Endothelial cell of umbilical vein (primary cell): Measurements from ENCODE around the gene CLSTN2. TPM values are rescaled to one million over a fixed set of nuclear protein-coding genes. Genes with fewer than 3 reads are reported as not detected.

ENCODE experiments used
- BruUV-seq: library from RNA; stranded (reverse); fragments of 400-500 nt; replicated peaks from 2 replicates; lab custom pipeline; 2021; lab: Mats Ljungman, UMichigan
- CTCF ChIA-PET: fragments of 300-600, 350-600 bp; sonication (Branson Sonifier 250); formaldehyde crosslinking; loops from one replicate; lab custom pipeline; 2021; ENCODE audit warnings: antibody characterized with exemption, inconsistent platforms; lab: Charles Lee
- POLR2A ChIA-PET: fragments of 300-600, 350-600 bp; sonication (Branson Sonifier 250); formaldehyde crosslinking; loops from one replicate; lab custom pipeline; 2021; ENCODE audit warnings: antibody characterized with exemption, inconsistent platforms; lab: Charles Lee
- DNase-seq: peaks from one replicate; pipeline ENCODE4 v3.0.0-alpha.2; 2011; ENCODE audit warnings: low read depth, low spot score
- FAIRE-seq: peaks from 2 replicates; lab custom pipeline; 2011; peaks lifted over from hg19 to GRCh38; lab: Jason Lieb, UNC
- H2AFZ ChIP-seq: 2 replicates; pipeline ENCODE4 v1.6.0; 2012; ENCODE audit warnings: low read depth, low read length, control low read depth, inconsistent platforms
- H3K27ac ChIP-seq: 2 replicates; pipeline ENCODE4 v1.5.1; 2011; ENCODE audit warnings: low read depth, mild to moderate bottlenecking, control low read depth, low read length, moderate library complexity; ENCODE audit not compliant: insufficient read depth
- H3K27me3 ChIP-seq, 2 experiments: 2 replicates each; pipeline versions ENCODE4 v1.6.0 to v1.6.1; 2011; ENCODE audit warnings: low read length in 2 of 2, mixed read lengths in 1 of 2; ENCODE audit not compliant: control insufficient read depth in 2 of 2, insufficient read depth in 2 of 2
- H3K36me3 ChIP-seq, 2 experiments: 2 replicates in 1 of 2; 3 replicates in 1 of 2; pipeline ENCODE4 v1.5.1; 2011; ENCODE audit warnings: low read length in 2 of 2, mild to moderate bottlenecking in 1 of 2, moderate library complexity in 1 of 2; ENCODE audit not compliant: control insufficient read depth in 2 of 2, insufficient read depth in 2 of 2; ENCODE audit errors: extremely low read depth in 1 of 2
- H3K4me1 ChIP-seq: 3 replicates; pipeline ENCODE4 v1.5.1; 2011; ENCODE audit warnings: mild to moderate bottlenecking, low read length; ENCODE audit not compliant: control insufficient read depth, insufficient read depth; ENCODE audit errors: extremely low read depth
- H3K4me2 ChIP-seq: 2 replicates; pipeline ENCODE4 v1.6.1; 2011; ENCODE audit warnings: low read length, control low read depth, mixed read lengths; ENCODE audit not compliant: insufficient read depth
- H3K4me3 ChIP-seq, 3 experiments: fragments of 200-600 bp in 1 of 3; sonication (generic), shearing (Covaris generic) in 1 of 3; replicated peaks in 1 of 3; 2 replicates each; pipeline ENCODE4 v1.5.1; 2011 to 2016; ENCODE audit warnings: control low read depth in 3 of 3, low read length in 3 of 3, mild to moderate bottlenecking in 2 of 3, inconsistent platforms in 1 of 3, low read depth in 1 of 3, moderate library complexity in 1 of 3; ENCODE audit not compliant: insufficient read depth in 1 of 3
- H3K79me2 ChIP-seq: 2 replicates; pipeline ENCODE4 v1.6.0; 2012; ENCODE audit warnings: low read length, inconsistent platforms; ENCODE audit not compliant: control insufficient read depth, insufficient read depth
- H3K9ac ChIP-seq: replicated peaks from 2 replicates; pipeline ENCODE3; 2011; ENCODE audit warnings: low read length, control low read depth; ENCODE audit not compliant: insufficient read depth; ENCODE audit errors: extremely low read depth
- H3K9me1 ChIP-seq: replicated peaks from 3 replicates; pipeline ENCODE4 v1.6.0; 2011; ENCODE audit warnings: mild to moderate bottlenecking, low read length; ENCODE audit not compliant: control insufficient read depth, insufficient read depth; ENCODE audit errors: extremely low read depth
- H3K9me3 ChIP-seq: replicated peaks from 2 replicates; pipeline ENCODE4 v1.5.1; 2012; ENCODE audit warnings: low read length, inconsistent platforms; ENCODE audit not compliant: control insufficient read depth, insufficient read depth
- H4K20me1 ChIP-seq: replicated peaks from 2 replicates; pipeline ENCODE3; 2011; ENCODE audit warnings: mild to moderate bottlenecking, low read length; ENCODE audit not compliant: control insufficient read depth, insufficient read depth; ENCODE audit errors: extremely low read depth
- EZH2 ChIP-seq: IDR thresholded peaks from 2 replicates; pipeline ENCODE4 v1.6.1; 2012; ENCODE audit warnings: borderline replicate concordance, low read depth, mild to moderate bottlenecking, moderate library complexity, low read length, inconsistent platforms; ENCODE audit not compliant: severe bottlenecking
- GATA2 ChIP-seq: IDR thresholded peaks from 2 replicates; pipeline ENCODE4 v1.7.0; 2011; ENCODE audit warnings: low read depth, mild to moderate bottlenecking, moderate library complexity, mixed read lengths, low read length; ENCODE audit not compliant: insufficient read length, insufficient read depth
- JUN ChIP-seq: IDR thresholded peaks from 2 replicates; pipeline ENCODE4 v1.6.1; 2011; ENCODE audit warnings: borderline replicate concordance, low read depth; ENCODE audit not compliant: insufficient read length, insufficient read depth
- POLR2A ChIP-seq: IDR thresholded peaks from 2 replicates; pipeline ENCODE4 v1.6.1; 2012; ENCODE audit warnings: low read depth, mild to moderate bottlenecking, control low read depth, low read length
- POLR2AphosphoS5 ChIP-seq: IDR thresholded peaks from 2 replicates; pipeline ENCODE4 v1.6.1; 2012; ENCODE audit warnings: low read depth, mild to moderate bottlenecking, control low read depth, low read length, moderate library complexity; ENCODE audit not compliant: insufficient read depth
- dilution Hi-C: fragments of 300-500 bp; cut with MboI; formaldehyde crosslinking; loops from one replicate; pipeline ENCODE4 v1.15.0; 2019; ENCODE audit warnings: low sequenced_read_pairs; ENCODE audit not compliant: extremely low pct_ligation_motif_present
- intact Hi-C: fragments of 100-400 bp; cut with micrococcal nuclease; formaldehyde crosslinking; loops from one replicate; pipeline ENCODE4 v1.10.0; 2022
- polyA plus RNA-seq, 4 experiments: library from polyadenylated mRNA; depleted of rRNA in 3 of 4; stranded (reverse) in 3 of 4; unstranded in 1 of 4; fragments of >200 nt; gene quantifications; 2 replicates each; pipeline versions ENCODE4 v1.2.1 to v1.2.3, GENCODE V29; 2011 to 2012; ENCODE audit warnings: missing spikeins in 1 of 4
- total RNA-seq: library from RNA; stranded (reverse); gene quantifications from 2 replicates; pipeline ENCODE4 v1.2.3, GENCODE V29; 2021
- TF ChIP-seq, protein P1 (sequence below): IDR thresholded peaks from 2 replicates; pipeline ENCODE4 v1.6.1; 2011; ENCODE audit not compliant: insufficient read depth, insufficient read length
- TF ChIP-seq, protein P2 (sequence below), 2 donors: IDR thresholded peaks; 1 replicate in 1 of 2; 2 replicates in 1 of 2; pipeline ENCODE4 v1.5.1; 2011; ENCODE audit warnings: low read length in 2 of 2, mild to moderate bottlenecking in 2 of 2, moderate library complexity in 2 of 2, control low read depth in 1 of 2, inconsistent platforms in 1 of 2, low read depth in 1 of 2; ENCODE audit not compliant: insufficient read depth in 1 of 2; ENCODE audit errors: extremely low read depth in 1 of 2

Gene CLSTN2
- total and polyA plus RNA-seq, 2 donors (not counting 3 experiments of a cell fraction or from before 2014, with no cell fraction given), result 0.26 to 0.38 TPM

DNA sequence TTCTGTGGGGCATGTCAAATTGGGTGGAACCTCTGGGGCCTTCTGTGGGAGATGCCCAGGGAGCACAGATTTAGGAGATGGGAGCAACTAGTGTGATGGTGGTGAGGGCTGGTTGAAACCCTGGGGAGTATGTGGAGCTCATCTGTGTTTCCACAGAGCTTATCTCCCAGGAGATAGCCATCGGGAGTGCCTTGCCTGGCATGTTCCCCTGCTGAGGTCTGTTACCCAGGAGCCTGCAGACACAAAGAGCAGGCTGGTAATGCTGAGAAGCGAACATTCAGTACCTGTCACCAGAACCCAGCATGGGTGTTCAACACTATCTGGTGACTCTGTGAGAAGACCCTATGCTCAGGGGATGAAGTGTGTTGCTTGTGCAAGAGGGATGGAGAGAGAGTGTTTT, 85.0 kb downstream of the CLSTN2 start:
- no peak for TF ChIP-seq GATA2
- no peak for TF ChIP-seq POLR2A
- no peak for TF ChIP-seq POLR2AphosphoS5
- TF ChIP-seq EZH2, result no peak
- TF ChIP-seq, protein P1, sequence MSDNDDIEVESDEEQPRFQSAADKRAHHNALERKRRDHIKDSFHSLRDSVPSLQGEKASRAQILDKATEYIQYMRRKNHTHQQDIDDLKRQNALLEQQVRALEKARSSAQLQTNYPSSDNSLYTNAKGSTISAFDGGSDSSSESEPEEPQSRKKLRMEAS, result no peak
- TF ChIP-seq, protein P2, sequence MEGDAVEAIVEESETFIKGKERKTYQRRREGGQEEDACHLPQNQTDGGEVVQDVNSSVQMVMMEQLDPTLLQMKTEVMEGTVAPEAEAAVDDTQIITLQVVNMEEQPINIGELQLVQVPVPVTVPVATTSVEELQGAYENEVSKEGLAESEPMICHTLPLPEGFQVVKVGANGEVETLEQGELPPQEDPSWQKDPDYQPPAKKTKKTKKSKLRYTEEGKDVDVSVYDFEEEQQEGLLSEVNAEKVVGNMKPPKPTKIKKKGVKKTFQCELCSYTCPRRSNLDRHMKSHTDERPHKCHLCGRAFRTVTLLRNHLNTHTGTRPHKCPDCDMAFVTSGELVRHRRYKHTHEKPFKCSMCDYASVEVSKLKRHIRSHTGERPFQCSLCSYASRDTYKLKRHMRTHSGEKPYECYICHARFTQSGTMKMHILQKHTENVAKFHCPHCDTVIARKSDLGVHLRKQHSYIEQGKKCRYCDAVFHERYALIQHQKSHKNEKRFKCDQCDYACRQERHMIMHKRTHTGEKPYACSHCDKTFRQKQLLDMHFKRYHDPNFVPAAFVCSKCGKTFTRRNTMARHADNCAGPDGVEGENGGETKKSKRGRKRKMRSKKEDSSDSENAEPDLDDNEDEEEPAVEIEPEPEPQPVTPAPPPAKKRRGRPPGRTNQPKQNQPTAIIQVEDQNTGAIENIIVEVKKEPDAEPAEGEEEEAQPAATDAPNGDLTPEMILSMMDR (IDR thresholded peaks at IDR 0.05; ENCODE audit: extremely low read depth in 1 of 2, insufficient read depth in 1 of 2, low read depth in 1 of 2, low read length in 2 of 2), result no peak
- H3K27ac ChIP-seq, result no peak overlapping the region
- intact Hi-C loops (no loop called here), dilution Hi-C loops (no loop called here)
- no peak overlapping the region for H3K9ac ChIP-seq
- no peaks in the 10 kb centered on the region for H3K79me2 ChIP-seq
- H3K9me1 ChIP-seq, result no peaks in the 10 kb centered on the region
- H4K20me1 ChIP-seq, result no peaks in the 10 kb centered on the region
- H3K4me2 ChIP-seq, result no peak overlapping the region
- POLR2A ChIA-PET, result no interaction called here
- FAIRE-seq (no peak), DNase-seq (no peak)
- CTCF ChIA-PET, result no interaction called here
- no peak overlapping the region for H2AFZ ChIP-seq
- no peaks in the 10 kb centered on the region for H3K27me3 ChIP-seq
- no peak overlapping the region for H3K4me3 ChIP-seq
- H3K9me3 ChIP-seq, result no peaks in the 10 kb centered on the region
- H3K36me3 ChIP-seq, result no peaks in the 10 kb centered on the region
- no peaks in the 10 kb centered on the region for H3K4me1 ChIP-seq
- no TSS peak for BruUV-seq

DNA sequence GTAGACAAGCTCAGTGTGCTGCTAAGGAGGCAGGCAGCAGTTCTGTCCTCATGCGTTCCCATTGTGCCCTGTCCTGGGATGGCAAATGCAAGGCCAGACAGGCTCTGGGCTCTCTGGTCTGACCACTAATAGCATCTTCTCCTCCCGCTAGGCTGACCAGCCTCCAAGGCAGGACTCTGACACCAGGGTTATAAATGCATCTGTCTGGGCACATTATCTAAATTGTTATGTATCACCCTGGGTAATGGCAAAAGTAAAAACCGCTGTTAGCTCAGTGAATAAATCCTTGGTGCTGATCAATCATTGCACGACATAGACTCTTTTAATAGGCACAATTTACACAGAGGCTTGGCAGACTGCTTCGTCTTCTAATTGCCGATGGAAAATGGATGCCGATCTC, 85.6 kb downstream of the CLSTN2 start:
- H3K4me1 ChIP-seq, result no peaks in the 10 kb centered on the region
- no peaks in the 10 kb centered on the region for H3K27me3 ChIP-seq
- H3K9me3 ChIP-seq, result no peaks in the 10 kb centered on the region
- dilution Hi-C loops, result no loop called here
- intact Hi-C loops, result no loop called here
- H3K79me2 ChIP-seq, result no peaks in the 10 kb centered on the region
- H4K20me1 ChIP-seq, result no peaks in the 10 kb centered on the region
- H3K36me3 ChIP-seq, result no peaks in the 10 kb centered on the region
- BruUV-seq, result no TSS peak
- H3K27ac ChIP-seq, result no peak overlapping the region
- no peak overlapping the region for H3K4me3 ChIP-seq
- TF ChIP-seq GATA2, result no peak
- TF ChIP-seq EZH2, result no peak
- TF ChIP-seq JUN, result no peak
- TF ChIP-seq, protein P2 (IDR thresholded peaks at IDR 0.05; ENCODE audit: extremely low read depth in 1 of 2, insufficient read depth in 1 of 2, low read depth in 1 of 2, low read length in 2 of 2), result no peak
- no peak overlapping the region for H3K9ac ChIP-seq
- DNase-seq, result no peak
- no peak for FAIRE-seq
- H2AFZ ChIP-seq, result no peak overlapping the region
- ChIA-PET POLR2A (no interaction called here), CTCF (no interaction called here)
- no peak overlapping the region for H3K4me2 ChIP-seq
- H3K9me1 ChIP-seq, result no peaks in the 10 kb centered on the region
